ENCODE results near the gene SMTNL2. TPM values are rescaled to one million over a fixed set of nuclear protein-coding genes. Genes with fewer than 3 reads are reported as not detected.

Gene SMTNL2
- total RNA-seq, 1 experiment from 2014 or later: 39.3 TPM

DNA sequence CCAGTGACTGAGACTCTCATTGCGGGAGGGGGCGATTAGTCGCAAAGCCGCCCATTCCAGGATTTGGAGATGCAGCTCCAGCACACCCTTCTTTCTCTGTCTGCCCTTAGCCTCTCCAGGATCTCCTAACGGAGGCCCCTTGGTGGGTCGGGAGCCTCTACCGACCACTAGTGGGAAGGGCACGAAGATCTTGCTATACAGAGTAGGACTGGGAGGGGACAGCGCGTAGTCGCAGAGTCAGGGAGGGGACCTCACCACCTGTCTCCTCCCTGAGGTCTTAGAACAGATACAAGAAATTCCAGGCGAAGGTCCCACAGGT lies 588 bp upstream of the SMTNL2 start:
- no peaks in the 10 kb centered on the region for H3K27me3 ChIP-seq (replicated peaks; ENCODE audit: control insufficient read depth, insufficient read depth, low read length)
- H3K4me3 ChIP-seq (ENCODE audit: low read depth, low read length): peak overlapping the region; percentile 71
- ChIA-PET CTCF (interaction anchor here (1.7 to 2.1 kb wide), 2 partner anchors 17 to 26 kb away, joined by 11 to 14 read pairs; no protein-coding TSS in a partner anchor), POLR2A (interaction anchor here (0.6 to 2.0 kb wide), 4 partner anchors 10 to 857 kb away, joined by 3 to 19 read pairs (median 6); no protein-coding TSS in a partner anchor)
- no peaks in the 10 kb centered on the region for H3K9me3 ChIP-seq
- Mint-ChIP-seq H3K36me3 (ENCODE audit: insufficient read depth, unreplicated experiment) (peaks cover 13% of the 10 kb centered on the region), H3K27ac (ENCODE audit: unreplicated experiment) (peak overlapping the region; percentile 75), H3K27me3 (ENCODE audit: insufficient read depth, unreplicated experiment) (no peaks in the 10 kb centered on the region), H3K4me1 (ENCODE audit: low read depth, unreplicated experiment) (peaks cover 12% of the 10 kb centered on the region), H3K4me3 (ENCODE audit: unreplicated experiment) (peak overlapping the region; percentile 84), H3K9me3 (ENCODE audit: unreplicated experiment) (no peaks in the 10 kb centered on the region)
- DNase-seq: peak; percentile 76 to 77
- TSS peak; percentile 53 for BruUV-seq (replicated peaks)
- peaks cover 19% of the 10 kb centered on the region; the same call in 1 of the 2 replicates for H3K4me1 ChIP-seq
- intact Hi-C loops (cut with micrococcal nuclease; ENCODE audit: unreplicated experiment): loop anchor here (2.0 kb wide), 1 partner anchor 17 kb away; no protein-coding TSS in a partner anchor
- H3K36me3 ChIP-seq (ENCODE audit: control insufficient read depth, insufficient read depth, low read length): no peaks in the 10 kb centered on the region
- TF ChIP-seq, protein P1, sequence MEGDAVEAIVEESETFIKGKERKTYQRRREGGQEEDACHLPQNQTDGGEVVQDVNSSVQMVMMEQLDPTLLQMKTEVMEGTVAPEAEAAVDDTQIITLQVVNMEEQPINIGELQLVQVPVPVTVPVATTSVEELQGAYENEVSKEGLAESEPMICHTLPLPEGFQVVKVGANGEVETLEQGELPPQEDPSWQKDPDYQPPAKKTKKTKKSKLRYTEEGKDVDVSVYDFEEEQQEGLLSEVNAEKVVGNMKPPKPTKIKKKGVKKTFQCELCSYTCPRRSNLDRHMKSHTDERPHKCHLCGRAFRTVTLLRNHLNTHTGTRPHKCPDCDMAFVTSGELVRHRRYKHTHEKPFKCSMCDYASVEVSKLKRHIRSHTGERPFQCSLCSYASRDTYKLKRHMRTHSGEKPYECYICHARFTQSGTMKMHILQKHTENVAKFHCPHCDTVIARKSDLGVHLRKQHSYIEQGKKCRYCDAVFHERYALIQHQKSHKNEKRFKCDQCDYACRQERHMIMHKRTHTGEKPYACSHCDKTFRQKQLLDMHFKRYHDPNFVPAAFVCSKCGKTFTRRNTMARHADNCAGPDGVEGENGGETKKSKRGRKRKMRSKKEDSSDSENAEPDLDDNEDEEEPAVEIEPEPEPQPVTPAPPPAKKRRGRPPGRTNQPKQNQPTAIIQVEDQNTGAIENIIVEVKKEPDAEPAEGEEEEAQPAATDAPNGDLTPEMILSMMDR (IDR thresholded peaks at IDR 0.05; ENCODE audit: insufficient read depth in 1 of 2, low read depth in 1 of 2, low read length in 1 of 2, severe bottlenecking in 1 of 2, unreplicated experiment in 1 of 2): peak; percentile 26 to 45

DNA sequence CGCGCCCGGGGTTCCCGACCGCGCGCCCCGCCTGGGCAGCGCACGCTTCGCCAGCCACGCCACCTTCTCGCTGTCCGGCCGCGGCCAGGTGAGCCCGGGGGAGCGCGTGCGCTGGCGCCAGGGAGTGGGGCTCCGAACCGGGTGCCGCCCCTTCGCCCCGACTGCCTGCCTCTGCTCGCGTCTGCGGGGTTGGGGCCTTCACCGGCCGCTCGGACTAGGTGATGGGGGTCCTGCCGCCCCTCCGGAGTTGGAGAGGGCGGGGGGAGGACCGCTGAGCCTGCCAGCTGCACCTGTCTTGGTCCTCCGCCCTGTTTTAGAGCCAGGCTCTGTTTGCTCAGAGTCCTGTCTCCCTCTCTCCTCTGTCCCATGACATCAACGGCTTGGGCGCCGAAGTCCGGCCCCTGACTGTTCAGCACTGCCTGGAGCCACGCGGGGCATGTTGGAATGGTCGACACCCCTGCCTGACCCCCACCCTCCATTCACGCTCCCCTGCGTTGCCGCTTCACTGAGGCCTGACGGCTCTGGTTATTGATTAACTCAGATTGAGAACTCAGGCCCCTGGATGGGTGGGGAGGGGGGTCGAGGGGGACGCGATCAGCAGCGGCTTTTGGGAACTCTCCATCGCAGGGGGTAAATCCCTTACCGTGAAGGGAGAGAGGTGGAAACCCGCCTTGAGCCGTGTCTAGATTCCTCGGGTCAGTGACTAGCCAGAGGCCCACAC lies 748 bp downstream of the SMTNL2 start:
- H3K4me1 ChIP-seq: peaks cover 22% of the 10 kb centered on the region; the same call in 1 of the 2 replicates
- H3K27ac Mint-ChIP-seq (ENCODE audit: unreplicated experiment): peak overlapping the region; percentile 41
- peak overlapping the region; percentile 71 for H3K4me3 ChIP-seq (ENCODE audit: low read depth, low read length)
- H3K27me3 Mint-ChIP-seq (ENCODE audit: insufficient read depth, unreplicated experiment): no peaks in the 10 kb centered on the region
- ChIA-PET POLR2A (interaction anchor here (1.3 to 2.0 kb wide), 2 partner anchors 14 to 25 kb away, joined by 10 to 19 read pairs; no protein-coding TSS in a partner anchor), CTCF (interaction anchor here (0.5 to 2.1 kb wide), 4 partner anchors 18 to 57 kb away, joined by 3 to 14 read pairs (median 7); partner anchors contain the start of gene ALOX15)
- H3K36me3 Mint-ChIP-seq (ENCODE audit: insufficient read depth, unreplicated experiment): peaks cover 15% of the 10 kb centered on the region
- H3K4me3 Mint-ChIP-seq (ENCODE audit: unreplicated experiment): peak overlapping the region; percentile 84
- H3K27me3 ChIP-seq (replicated peaks; ENCODE audit: control insufficient read depth, insufficient read depth, low read length): no peaks in the 10 kb centered on the region
- TF ChIP-seq, protein P1 (IDR thresholded peaks at IDR 0.05; ENCODE audit: insufficient read depth in 1 of 2, low read depth in 1 of 2, low read length in 1 of 2, severe bottlenecking in 1 of 2, unreplicated experiment in 1 of 2): no peak
- H3K9me3 Mint-ChIP-seq (ENCODE audit: unreplicated experiment): no peaks in the 10 kb centered on the region
- intact Hi-C loops (cut with micrococcal nuclease; ENCODE audit: unreplicated experiment): loop anchor here (2.0 kb wide), 1 partner anchor 18 kb away; no protein-coding TSS in a partner anchor
- no TSS peak for BruUV-seq (replicated peaks)
- H3K36me3 ChIP-seq (ENCODE audit: control insufficient read depth, insufficient read depth, low read length): no peaks in the 10 kb centered on the region
- peak; percentile 51 to 59 for DNase-seq
- peaks cover 14% of the 10 kb centered on the region for H3K4me1 Mint-ChIP-seq (ENCODE audit: low read depth, unreplicated experiment)
- H3K9me3 ChIP-seq: no peaks in the 10 kb centered on the region

DNA sequence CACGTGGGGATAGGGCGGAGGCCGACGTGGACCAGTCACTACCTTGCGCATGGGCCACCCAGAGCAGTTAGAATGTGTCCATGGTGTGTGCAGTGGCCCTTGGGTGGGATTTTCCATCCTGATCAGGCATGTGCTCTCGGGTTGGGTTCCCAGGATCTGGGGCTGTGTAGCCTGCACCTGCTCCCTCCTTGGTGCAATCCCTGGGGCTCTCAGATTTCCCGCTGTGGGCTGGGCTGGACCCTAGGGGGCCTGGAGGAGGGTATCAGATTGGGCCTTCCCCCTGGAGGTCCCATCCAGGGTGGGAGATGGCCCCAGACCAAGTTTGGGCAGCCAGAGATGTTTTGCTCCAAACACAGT lies 1.3 kb downstream of the SMTNL2 start:
- peak overlapping the region; percentile 41 for H3K27ac Mint-ChIP-seq (ENCODE audit: unreplicated experiment)
- Histone ChIP-seq H3K9me3 (no peaks in the 10 kb centered on the region), H3K4me1 (peaks cover 22% of the 10 kb centered on the region; the same call in 1 of the 2 replicates), H3K36me3 (ENCODE audit: control insufficient read depth, insufficient read depth, low read length) (no peaks in the 10 kb centered on the region), H3K27me3 (replicated peaks; ENCODE audit: control insufficient read depth, insufficient read depth, low read length) (no peaks in the 10 kb centered on the region), H3K4me3 (ENCODE audit: low read depth, low read length) (peak overlapping the region; percentile 71)
- intact Hi-C loops (cut with micrococcal nuclease; ENCODE audit: unreplicated experiment): loop anchor here (2.0 kb wide), 1 partner anchor 19 kb away; no protein-coding TSS in a partner anchor
- H3K4me1 Mint-ChIP-seq (ENCODE audit: low read depth, unreplicated experiment): peaks cover 19% of the 10 kb centered on the region
- no peaks in the 10 kb centered on the region for H3K27me3 Mint-ChIP-seq (ENCODE audit: insufficient read depth, unreplicated experiment)
- no peak for DNase-seq
- ChIA-PET POLR2A (no interaction called here), CTCF (no interaction called here)
- H3K36me3 Mint-ChIP-seq (ENCODE audit: insufficient read depth, unreplicated experiment): peaks cover 19% of the 10 kb centered on the region
- no peaks in the 10 kb centered on the region for H3K9me3 Mint-ChIP-seq (ENCODE audit: unreplicated experiment)
- H3K4me3 Mint-ChIP-seq (ENCODE audit: unreplicated experiment): peak overlapping the region; percentile 84
- TF ChIP-seq, protein P1 (IDR thresholded peaks at IDR 0.05; ENCODE audit: insufficient read depth in 1 of 2, low read depth in 1 of 2, low read length in 1 of 2, severe bottlenecking in 1 of 2, unreplicated experiment in 1 of 2): no peak
- no TSS peak for BruUV-seq (replicated peaks)
